ENCODE data around the gene SLC22A5.

Gene SLC22A5

GRCh38 chr5:132355140-132355765 is 14.3 kb upstream of the SLC22A5 start:
- no peak for TF ChIP-seq CTCF (IDR thresholded peaks at IDR 0.05)

GRCh38 chr5:132358775-132359174 is 10.7 kb upstream of the SLC22A5 start:
- TF ChIP-seq CTCF (IDR thresholded peaks at IDR 0.05), result no peak

DNA sequence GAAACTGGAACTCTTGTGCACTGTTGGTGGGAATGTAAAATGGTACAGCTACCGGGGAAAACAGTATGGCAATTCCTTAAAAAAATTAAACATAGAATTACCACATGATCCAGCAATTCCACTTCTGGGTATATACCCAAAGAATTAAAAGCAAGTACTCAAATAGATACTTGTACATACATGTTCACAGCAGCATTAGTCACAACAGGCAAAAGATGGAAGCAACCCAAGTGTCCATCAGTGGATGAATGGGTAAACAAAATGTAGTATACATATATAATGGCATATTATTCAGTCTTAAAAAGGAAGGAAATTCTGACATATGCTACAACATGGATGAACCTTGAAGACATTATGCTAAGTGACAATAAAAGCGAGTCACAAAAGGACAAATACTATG is 7.4 kb upstream of the SLC22A5 start:
- TF ChIP-seq CTCF (IDR thresholded peaks at IDR 0.05), result no peak

GRCh38 chr5:132363431-132364112 is 5.9 kb upstream of the SLC22A5 start:
- no peak for TF ChIP-seq CTCF (IDR thresholded peaks at IDR 0.05)

GRCh38 chr5:132364319-132364718 is 5.2 kb upstream of the SLC22A5 start:
- TF ChIP-seq CTCF (IDR thresholded peaks at IDR 0.05), result no peak

DNA sequence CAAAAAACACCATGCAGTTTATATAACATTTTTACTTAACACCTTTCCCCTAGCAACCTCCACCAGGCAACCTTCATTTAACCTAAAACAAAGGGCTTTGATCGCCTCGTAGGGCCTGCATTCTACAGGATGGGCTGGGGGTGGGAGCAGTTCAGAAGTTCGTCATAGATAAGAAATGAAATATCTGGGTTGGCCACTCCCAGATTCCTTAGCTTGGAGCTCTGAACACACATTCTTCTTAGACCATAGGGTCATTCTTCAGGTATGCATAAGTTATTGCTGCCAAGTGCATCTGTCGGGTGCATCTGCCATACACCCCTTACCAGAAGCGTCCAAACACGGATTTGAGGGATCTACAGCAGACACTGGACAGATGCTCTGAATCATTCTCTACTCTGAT is 4.3 kb upstream of the SLC22A5 start:
- TF ChIP-seq CTCF (IDR thresholded peaks at IDR 0.05), result no peak

DNA sequence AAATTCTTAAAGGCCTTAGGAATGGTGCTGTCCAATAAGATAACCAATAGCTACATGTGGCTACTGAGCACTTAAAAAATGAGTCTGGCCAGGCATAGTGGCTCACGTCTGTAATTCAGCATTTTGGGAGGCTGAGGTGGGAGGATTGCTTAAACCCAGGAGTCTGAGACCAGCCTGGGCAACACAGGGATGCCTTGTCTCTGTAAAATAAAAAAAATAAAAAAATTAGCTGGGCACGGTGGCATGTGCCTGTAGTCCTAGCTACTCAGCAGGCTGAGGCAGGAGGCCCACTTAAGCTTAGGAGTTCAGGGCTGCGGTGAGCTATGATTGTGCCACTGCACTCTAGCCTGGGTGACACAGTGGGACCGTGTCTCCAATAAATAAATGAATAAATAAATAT is 1.3 kb upstream of the SLC22A5 start:
- TF ChIP-seq CTCF (IDR thresholded peaks at IDR 0.05), result no peak
